Activated naive CD8-positive, alpha-beta T cell treated with anti-CD3 and anti-CD28 coated beads, Interleukin-2, amount 50 U/mL, for 16 hours (primary cell): ENCODE measurements around the gene OR51V1.
"Not testable (repeated sequence)": the region's sequence is repeated elsewhere in the genome, so short reads cannot be mapped to it uniquely, and the experiment has no call there.

Source experiments
- DNase-seq: peaks from one replicate; pipeline ENCODE4 v3.0.0-alpha.2; 2020; ENCODE audit warnings: low read depth, low spot score

Gene OR51V1, protein sequence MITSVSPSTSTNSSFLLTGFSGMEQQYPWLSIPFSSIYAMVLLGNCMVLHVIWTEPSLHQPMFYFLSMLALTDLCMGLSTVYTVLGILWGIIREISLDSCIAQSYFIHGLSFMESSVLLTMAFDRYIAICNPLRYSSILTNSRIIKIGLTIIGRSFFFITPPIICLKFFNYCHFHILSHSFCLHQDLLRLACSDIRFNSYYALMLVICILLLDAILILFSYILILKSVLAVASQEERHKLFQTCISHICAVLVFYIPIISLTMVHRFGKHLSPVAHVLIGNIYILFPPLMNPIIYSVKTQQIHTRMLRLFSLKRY

DNA sequence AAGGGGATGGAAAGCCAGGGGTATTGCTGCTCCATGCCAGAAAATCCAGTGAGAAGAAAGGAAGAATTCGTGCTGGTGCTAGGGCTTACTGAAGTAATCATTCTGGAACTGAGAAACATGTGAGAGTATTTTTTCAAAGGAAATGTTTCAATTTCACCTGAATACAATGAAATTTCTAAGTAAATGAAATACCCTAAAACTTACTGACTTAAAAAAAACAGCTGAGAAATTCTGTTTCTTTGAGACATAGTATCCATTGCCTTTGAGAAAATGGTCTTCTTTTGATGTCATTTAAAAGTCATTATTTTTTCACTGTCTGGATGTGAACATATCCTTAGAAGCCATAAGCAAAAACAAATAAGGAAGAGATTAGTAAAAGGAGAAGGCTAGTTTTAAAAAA lies at the start of gene OR51V1:
Gene OR51V1 (minus strand): TSS at position 101 of the 400 bp plus-strand sequence. CDS start 0 bp downstream, at position 101.
- DNase-seq: no peak

DNA sequence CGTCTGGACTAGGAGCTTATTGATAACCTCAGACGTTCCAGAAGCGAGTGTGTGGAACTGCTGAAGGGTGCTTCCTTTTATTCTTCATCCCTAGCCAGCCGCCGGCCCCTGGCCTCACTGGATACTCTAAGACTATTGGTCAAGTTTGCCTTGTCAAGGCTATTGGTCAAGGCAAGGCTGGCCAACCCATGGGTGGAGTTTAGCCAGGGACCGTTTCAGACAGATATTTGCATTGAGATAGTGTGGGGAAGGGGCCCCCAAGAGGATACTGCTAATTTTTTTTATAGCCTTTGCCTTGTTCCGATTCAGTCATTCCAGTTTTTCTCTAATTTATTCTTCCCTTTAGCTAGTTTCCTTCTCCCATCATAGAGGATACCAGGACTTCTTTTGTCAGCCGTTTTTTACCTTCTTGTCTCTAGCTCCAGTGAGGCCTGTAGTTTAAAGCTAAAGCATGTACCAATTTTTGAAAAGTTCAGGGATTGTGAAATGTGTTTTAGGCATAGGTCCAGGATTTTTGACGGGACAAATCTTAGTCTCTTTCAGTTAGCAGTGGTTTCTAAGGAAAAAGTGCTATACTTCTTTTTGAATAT lies 49.4 kb upstream of the OR51V1 start, which contains the start of gene HBG1:
Gene HBG1 (minus strand): TSS at position 51 of the 590 bp plus-strand sequence. CDS start 53 bp downstream, outside the sequence.
- DNase-seq: not testable (repeated sequence)

DNA sequence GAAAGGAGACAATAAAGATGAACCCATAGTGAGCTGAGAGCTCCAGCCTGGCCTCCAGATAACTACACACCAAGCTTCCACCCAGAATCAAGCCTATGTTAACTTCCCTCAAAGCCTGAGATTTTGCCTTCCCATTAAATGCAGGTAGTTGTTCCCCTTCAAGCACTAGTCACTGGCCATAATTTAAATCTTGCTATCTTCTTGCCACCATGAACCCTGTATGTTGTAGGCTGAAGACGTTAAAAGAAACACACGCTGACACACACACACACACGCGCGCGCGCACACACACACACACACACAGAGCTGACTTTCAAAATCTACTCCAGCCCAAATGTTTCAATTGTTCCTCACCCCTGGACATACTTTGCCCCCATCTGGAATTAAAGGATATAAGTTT lies 48.0 kb upstream of the OR51V1 start:
- DNase-seq: not testable (repeated sequence)

DNA sequence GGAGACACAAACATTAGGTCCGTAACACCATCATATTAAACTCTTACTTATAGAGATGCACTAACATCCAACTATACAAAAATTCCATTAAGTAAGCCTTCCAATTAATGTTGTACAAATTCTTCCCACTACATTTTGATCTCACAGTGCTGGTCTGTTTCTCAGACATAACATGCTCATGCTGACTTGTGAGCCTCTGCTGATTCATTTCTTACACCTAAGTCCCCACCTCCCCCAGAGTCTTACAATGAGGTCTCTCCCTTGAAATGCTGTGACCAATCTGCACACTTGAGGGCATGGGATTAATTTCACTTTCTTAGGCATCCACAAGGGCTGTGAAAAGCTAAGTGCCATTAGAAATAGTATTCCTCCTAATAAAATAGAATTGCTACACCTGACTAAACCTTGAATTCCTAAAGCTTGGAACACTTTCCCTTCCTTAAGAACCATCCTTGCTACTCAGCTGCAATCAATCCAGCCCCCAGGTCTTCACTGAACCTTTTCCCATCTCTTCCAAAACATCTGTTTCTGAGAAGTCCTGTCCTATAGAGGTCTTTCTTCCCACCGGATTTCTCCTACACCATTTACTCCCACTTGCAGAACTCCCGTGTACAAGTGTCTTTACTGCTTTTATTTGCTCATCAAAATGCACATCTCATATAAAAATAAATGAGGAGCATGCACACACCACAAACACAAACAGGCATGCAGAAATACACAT lies 47.1 kb upstream of the OR51V1 start:
- DNase-seq: no peak

DNA sequence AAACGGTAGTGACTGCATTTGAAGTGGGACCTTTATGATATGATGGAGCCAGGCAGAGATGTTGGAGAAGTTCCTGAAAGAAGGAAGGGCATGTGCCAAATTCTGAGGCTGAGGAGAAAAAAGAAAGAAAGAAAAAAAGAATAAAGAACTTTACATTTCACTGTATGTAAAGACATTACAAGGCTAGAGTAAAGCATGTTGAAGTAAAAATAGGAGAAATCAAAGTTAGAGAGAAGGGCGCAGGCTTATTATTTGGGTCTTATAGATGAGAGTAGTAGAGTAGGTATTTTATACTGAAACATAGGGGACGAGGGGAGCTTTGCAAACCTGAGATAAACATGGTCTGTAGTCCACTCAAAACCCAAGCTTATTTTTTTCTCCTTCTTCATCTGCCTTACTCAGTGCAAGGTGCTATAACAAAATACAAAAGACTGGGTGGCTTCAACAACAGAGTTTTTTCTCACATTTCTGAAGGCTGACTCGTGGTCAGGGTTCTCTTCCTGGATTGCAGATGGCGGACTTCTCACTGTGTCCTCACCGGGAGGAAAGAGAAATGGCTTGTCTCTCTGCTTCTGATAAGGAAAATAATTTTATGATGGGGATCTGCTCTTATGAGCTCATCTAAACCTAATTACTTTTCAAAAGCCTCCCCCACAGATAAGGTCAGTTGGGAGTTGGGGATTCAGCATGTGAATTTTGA lies 46.4 kb upstream of the OR51V1 start:
- no peak for DNase-seq

DNA sequence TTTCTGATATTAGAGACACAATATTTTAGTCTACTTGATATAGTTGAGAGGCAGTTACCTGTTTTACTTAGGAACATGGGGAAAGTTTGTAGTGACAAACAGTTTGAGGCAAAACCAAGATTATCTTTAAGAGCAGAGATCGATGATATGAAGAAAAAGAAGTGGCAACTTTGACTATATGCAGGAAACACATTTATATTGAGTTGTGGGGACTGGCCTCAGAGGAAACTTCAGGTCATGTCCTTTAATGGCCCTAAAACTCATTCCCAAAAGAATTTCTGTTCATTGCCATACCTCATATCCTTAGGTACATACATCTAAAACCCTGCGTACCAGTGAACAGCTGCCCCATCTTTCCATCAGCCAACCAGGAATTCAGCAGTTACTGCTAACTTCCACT lies 44.7 kb upstream of the OR51V1 start:
- DNase-seq: no peak

DNA sequence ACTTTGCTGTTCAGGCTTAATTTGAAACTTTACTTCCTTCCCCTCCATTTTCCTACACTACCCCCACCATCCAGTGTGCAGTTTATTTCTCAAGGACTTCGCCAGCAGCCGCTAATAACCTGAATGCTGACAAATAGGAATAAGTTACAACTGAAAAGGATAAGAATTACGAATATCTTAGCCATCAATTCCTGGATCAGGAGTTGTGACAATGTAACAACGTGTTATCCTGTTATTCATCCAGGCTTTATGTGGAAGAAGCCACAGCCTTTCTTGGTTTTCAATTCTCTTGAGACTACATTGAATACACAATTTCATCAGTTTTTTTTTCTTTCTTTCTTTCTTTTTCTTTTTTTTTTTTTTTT lies 43.3 kb upstream of the OR51V1 start:
- no peak for DNase-seq

DNA sequence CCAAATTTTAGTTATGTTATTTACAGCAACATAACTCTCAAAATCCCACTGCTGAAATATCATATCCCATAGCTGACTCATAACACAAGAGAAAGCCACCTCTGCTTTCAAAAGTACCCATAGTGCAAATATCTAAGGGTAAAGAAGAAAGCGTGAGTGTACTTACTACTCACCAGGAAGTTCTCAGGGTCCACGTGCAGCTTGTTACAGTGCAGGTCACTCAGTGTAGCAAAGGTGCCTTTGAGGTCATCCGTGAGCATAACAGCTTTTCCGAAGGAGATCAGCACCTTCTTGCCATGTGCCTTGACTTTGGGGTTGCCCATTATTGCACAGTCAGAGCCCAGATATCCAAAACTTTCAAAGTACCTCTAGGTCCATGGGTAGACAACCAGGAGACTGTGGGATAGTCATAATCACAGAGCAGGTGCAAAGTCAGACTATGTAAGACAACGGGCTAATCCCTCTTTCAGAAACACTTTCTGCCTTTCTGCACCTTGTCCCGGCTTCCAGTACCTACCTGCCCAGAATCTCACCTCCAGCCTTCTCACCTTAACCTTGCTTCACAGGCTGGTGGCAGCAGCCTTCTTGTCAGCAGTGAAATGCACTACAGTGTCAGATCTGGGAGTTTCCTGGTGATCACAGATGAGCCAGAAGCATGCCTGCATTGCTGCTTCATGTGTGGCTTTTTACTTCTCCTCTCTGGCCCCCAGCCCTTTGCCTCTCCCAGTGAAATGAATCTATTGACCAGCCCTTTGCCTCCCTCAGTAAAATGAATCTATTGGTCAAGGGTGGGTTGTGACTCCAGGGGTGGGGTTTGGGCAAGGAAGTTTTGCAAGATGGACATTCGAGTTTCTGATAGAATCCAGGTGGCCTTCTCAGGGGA lies 42.7 kb upstream of the OR51V1 start:
- DNase-seq: no peak

DNA sequence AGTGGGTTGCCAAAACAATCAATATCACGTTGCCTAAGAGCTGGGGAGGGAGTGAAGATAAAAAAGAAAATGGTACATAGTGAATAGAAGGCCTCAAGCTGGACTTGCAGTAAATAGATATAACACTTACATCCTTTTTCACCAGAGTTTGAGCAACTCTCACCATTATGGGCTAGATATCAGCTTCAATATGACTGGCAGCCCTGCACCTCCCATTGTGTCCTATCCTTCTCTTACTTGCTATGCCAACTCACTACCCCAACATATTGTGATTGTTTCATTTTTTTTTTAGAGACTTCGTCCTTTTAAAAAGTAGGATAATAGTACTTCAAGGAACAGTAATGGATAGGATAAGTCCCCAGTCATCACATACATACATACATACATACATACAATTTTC lies 41.7 kb upstream of the OR51V1 start:
- DNase-seq: no peak

DNA sequence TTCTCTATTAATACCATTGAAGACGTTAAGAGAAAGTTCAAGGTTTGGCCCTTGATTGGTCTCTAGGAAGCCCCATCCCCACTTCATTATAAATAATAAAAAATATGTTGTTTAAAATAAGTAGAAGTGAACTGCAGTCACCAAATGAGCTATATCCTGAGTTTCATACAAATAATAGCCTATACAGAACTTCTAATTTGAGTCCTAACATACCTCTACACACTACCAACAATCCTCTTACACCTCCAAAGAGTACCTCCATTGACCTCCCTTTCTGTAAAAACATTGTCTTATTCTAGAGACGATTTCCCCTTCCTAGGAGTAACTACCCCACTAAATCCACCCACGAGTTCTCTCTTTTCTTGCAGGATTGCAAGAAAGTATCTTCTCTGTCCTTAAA lies 41.0 kb upstream of the OR51V1 start:
- no peak for DNase-seq

DNA sequence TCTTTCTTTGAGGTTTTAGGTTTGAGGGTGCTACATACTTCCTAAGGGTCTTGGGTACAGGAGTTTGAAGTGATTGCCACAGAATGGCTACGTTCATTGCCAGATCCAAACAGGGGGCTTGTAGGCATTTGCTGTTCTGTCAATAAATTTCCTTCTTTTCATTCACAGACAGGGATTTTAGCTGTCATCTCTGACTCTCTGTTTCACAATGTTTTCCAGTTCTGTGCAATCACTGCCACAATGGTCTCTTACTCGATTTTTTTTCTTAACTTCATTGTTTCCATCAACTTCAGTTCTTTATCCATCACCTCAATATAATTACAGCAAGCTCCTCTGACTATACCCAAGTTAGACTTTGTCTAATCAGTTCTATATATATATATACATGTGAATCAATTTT lies 40.0 kb upstream of the OR51V1 start:
- DNase-seq: no peak

DNA sequence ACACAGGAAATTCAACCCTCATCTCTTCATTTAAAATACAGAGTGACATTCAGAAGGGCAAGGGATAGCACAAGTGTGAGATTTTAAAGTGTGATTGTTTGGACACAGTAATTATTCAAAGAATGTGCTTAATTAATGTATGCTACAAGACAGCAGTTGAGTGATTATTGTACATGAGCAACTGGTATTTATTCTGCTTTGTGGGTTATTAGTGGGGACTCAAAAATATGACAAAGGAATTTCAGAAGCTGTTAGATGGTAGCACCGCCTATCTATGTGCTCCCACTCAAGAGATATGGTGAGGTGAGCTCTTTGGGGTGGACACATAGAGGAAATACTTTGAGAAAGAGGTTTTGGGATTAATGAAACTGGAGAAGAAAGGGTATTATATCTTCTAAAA lies 39.6 kb upstream of the OR51V1 start:
- DNase-seq: no peak

DNA sequence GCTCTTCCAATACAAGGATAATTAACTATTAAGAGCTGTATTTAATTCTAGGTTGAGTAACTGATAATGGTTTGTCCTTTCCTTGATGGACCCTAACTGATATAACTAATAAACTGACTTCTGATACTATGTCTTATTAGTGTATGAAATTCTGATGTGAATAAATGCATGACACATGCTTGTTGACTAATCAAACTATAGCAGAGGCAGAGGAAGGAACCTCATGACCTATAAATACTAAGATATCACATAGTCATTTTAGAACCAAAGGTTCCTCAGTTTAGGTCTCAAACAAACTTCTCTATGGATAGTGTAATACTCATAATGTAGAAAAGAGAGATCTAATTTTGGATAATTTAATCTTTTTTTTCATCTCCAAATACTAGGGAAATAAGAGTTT lies 38.6 kb upstream of the OR51V1 start:
- DNase-seq: no peak

DNA sequence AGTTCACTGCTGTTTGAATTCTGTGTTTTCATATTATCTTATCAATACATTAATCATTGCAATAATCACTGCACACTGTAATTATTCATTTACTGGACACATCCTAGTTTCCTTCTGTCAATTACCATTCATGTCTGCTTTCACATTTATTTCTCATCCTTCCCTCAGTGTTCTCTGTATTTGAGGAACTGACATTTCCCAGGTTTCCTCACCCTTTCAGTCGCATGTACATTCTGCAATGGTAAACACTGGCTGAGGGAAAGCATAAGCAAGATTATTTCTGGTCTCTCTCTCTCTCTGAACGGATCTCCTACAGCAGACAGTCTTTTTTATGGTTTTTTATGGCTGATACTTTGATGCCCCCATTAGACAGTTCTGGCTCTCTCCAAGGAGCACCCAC lies 38.0 kb upstream of the OR51V1 start:
- no peak for DNase-seq

DNA sequence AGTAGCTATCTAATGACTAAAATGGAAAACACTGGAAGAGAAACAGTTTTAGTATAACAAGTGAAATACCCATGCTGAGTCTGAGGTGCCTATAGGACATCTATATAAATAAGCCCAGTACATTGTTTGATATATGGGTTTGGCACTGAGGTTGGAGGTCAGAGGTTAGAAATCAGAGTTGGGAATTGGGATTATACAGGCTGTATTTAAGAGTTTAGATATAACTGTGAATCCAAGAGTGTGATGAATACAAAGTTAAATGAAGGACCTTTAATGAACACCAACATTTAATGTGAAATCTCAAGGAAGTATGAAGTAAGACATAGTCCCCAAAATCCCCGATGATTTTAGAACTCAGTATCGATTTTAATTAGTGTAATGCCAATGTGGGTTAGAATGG lies 36.9 kb upstream of the OR51V1 start:
- no peak for DNase-seq

DNA sequence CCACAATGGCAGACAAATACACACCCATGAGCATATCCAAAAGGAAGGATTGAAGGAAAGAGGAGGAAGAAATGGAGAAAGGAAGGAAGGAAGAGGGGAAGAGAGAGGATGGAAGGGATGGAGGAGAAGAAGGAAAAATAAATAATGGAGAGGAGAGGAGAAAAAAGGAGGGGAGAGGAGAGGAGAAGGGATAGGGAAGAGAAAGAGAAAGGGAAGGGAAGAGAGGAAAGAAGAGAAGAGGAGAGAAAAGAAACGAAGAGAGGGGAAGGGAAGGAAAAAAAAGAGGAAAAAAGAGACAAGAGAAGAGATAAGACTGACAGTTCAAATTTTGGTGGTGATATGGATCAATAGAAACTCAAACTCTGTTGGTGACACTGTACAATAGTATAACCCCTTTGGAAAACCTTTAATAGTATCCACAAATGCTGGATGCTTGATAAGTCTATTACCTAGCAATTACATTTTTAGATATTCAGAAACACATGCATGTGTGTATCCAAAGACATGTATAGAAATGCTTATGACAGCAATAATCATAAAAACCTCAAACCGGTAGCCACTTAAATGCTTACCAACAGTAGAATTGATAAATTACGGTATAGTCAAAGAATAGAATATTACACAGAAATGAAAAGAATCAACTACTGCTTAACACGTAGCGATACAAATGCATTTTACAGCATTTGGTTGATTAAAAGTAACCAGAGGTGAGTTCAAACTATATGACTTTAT lies 35.0 kb upstream of the OR51V1 start:
- DNase-seq: no peak

DNA sequence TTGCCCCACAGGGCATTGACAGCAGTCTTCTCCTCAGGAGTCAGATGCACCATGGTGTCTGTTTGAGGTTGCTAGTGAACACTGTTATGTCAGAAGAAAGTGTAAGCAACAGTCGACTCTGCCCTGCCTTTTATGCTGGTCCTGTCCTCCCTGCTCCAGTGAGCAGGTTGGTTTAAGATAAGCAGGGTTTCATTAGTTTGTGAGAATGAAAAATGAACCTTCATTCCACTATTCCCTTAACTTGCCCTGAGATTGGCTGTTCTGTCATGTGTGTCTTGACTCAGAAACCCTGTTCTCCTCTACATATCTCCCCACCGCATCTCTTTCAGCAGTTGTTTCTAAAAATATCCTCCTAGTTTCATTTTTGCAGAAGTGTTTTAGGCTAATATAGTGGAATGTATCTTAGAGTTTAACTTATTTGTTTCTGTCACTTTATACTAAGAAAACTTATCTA lies 33.9 kb upstream of the OR51V1 start, which contains the start of gene HBD:
Gene HBD (minus strand): TSS at position 103 of the 454 bp plus-strand sequence. CDS start 50 bp downstream, at position 53.
- DNase-seq: no peak

DNA sequence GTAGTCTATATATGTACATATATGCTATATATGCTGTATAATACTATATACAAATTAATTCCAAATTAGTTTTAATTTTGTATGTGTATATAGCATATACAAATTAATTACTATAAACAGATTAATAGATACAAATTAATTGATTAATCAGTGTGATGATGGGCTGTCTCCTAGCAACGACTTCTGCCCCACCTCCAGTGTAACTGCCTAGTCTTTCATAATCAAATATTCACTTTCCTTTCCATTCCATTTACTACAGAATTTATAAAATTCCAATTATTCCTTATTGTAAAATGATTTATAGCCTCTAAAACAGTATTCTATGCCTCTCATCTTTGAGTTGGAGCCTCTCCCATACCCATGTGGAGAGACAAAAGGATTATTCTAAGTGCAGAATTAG lies 32.8 kb upstream of the OR51V1 start:
- no peak for DNase-seq

DNA sequence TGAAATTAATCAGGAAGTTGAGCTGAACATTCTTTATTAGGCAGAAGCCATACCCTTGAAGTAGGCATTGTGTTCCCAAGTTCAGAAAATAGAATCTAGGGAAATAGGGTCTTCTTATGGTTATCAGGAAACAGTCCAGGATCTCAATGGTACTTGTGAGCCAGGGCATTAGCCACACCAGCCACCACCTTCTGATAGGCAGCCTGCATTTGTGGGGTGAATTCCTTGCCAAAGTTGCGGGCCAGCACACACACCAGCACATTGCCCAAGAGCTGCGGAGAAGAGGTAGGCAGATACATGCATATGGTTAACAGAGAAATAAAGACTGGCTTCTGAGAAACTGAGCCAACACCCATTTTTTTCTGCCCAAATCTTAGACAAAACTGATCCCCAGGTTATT lies 32.3 kb upstream of the OR51V1 start:
- DNase-seq: no peak

DNA sequence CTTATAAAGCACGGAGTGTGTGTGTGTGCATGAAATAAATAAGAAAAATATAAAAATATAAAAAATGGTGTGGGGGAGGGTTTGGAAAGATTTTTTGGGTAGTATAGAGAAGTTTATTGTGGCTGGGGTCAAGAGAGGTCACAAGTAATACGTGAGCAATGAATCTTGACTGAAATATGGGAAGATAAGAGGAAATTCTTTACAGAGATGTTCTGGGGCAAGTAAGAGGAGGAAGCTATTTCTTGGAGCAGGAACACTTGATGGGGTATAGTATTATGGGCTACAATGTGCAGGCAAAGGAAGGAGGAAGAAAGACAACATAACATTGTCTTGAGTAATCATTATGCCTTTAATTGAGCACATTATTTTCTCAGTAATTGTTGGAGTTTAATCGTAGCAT lies 31.7 kb upstream of the OR51V1 start:
- no peak for DNase-seq
